Mesendoderm (in vitro differentiated cells): Measurements from ENCODE around the gene OR14A16.

Experiments
- DNase-seq: peaks from one replicate; pipeline ENCODE4 v3.0.0; 2013
- H2AK5ac ChIP-seq: 2 replicates; pipeline ENCODE4 v1.6.1; 2013; ENCODE audit warnings: low read length, inconsistent platforms
- H2BK120ac ChIP-seq: 2 replicates; pipeline ENCODE4 v1.6.1; 2013; ENCODE audit warnings: low read depth, mild to moderate bottlenecking, low read length, moderate library complexity, mixed read lengths
- H2BK15ac ChIP-seq: replicated peaks from 2 replicates; pipeline ENCODE4 v1.6.1; 2013; ENCODE audit warnings: low read depth, mild to moderate bottlenecking, moderate library complexity
- H2BK5ac ChIP-seq: 2 replicates; pipeline ENCODE4 v1.6.1; 2013; ENCODE audit warnings: low read length, inconsistent platforms
- H3K18ac ChIP-seq: 2 replicates; pipeline ENCODE4 v1.6.1; 2013; ENCODE audit warnings: mild to moderate bottlenecking, low read length, mixed read lengths
- H3K23ac ChIP-seq: one replicate; pipeline ENCODE4 v1.6.1; 2013; ENCODE audit warnings: low read length
- H3K27ac ChIP-seq: 2 replicates; pipeline ENCODE4 v1.5.1; 2013; ENCODE audit warnings: low read depth, mild to moderate bottlenecking, inconsistent platforms, low read length, moderate library complexity
- H3K27me3 ChIP-seq: 2 replicates; pipeline ENCODE4 v1.6.1; 2013; ENCODE audit warnings: low read length, control low read depth, mild to moderate bottlenecking, inconsistent platforms; ENCODE audit not compliant: insufficient read depth, poor library complexity
- H3K36me3 ChIP-seq: 2 replicates; pipeline ENCODE4 v1.6.1; 2013; ENCODE audit warnings: low read length, inconsistent platforms; ENCODE audit not compliant: control insufficient read depth, insufficient read depth
- H3K4ac ChIP-seq: one replicate; pipeline ENCODE4 v1.6.1; 2013; ENCODE audit warnings: low read depth, mild to moderate bottlenecking, low read length, moderate library complexity
- H3K4me1 ChIP-seq: 2 replicates; pipeline ENCODE4 v1.6.1; 2013; ENCODE audit warnings: low read depth, low read length, inconsistent platforms; ENCODE audit not compliant: control insufficient read depth
- H3K4me2 ChIP-seq: 2 replicates; pipeline ENCODE4 v1.6.1; 2013; ENCODE audit warnings: low read length
- H3K4me3 ChIP-seq: 2 replicates; pipeline ENCODE4 v1.5.1; 2013; ENCODE audit warnings: mild to moderate bottlenecking, low read length
- H3K56ac ChIP-seq: one replicate; pipeline ENCODE4 v1.6.1; 2013; ENCODE audit warnings: low read length
- H3K79me1 ChIP-seq: 2 replicates; pipeline ENCODE4 v1.6.1; 2013; ENCODE audit warnings: low read length, inconsistent platforms
- H3K79me2 ChIP-seq: 2 replicates; pipeline ENCODE4 v1.6.1; 2013; ENCODE audit warnings: mild to moderate bottlenecking, low read length; ENCODE audit not compliant: control insufficient read depth, insufficient read depth
- H3K9ac ChIP-seq: 2 replicates; pipeline ENCODE4 v1.6.1; 2013; ENCODE audit warnings: low read length, inconsistent platforms
- H4K5ac ChIP-seq: one replicate; pipeline ENCODE4 v1.6.1; 2013; ENCODE audit warnings: low read length
- H4K8ac ChIP-seq: one replicate; pipeline ENCODE4 v1.6.1; 2013; ENCODE audit warnings: low read depth, mild to moderate bottlenecking, control low read depth, low read length, moderate library complexity
- WGBS: extraction: QIAGEN DNeasy Blood & Tissue Kit; methylation state at CpG from one replicate; pipeline ENCODE4 v1.1.7; 2013; ENCODE audit warnings: low lambda C conversion rate, missing lambda C conversion rate; ENCODE audit not compliant: insufficient coverage; ENCODE audit errors: extremely low coverage; 5-methylcytosine and 5-hydroxymethylcytosine counted together

Gene OR14A16

GRCh38 chr1:247845693-247846017, 21.7 kb upstream of the OR14A16 start:
- no peak overlapping the region for H3K27ac ChIP-seq
- peak overlapping the region; percentile 76 for H3K23ac ChIP-seq
- no peak overlapping the region for H3K4me3 ChIP-seq
- H4K5ac ChIP-seq = no peak overlapping the region
- no CpG with 5 or more reads among the region's 5 CpGs for WGBS
- no peak overlapping the region for H2BK5ac ChIP-seq
- no peak overlapping the region for H3K56ac ChIP-seq
- no peak overlapping the region for H2BK120ac ChIP-seq
- H3K79me1 ChIP-seq = no peaks in the 10 kb centered on the region
- no peak overlapping the region for H4K8ac ChIP-seq
- H2BK15ac ChIP-seq = no peak overlapping the region
- no peak overlapping the region for H2AK5ac ChIP-seq
- H3K27me3 ChIP-seq = no peaks in the 10 kb centered on the region
- no peak overlapping the region for H3K4me2 ChIP-seq
- H3K9ac ChIP-seq = no peak overlapping the region
- no peaks in the 10 kb centered on the region for H3K36me3 ChIP-seq
- no peak for DNase-seq
- no peaks in the 10 kb centered on the region for H3K79me2 ChIP-seq
- H3K18ac ChIP-seq = no peak overlapping the region
- peaks cover 5% of the 10 kb centered on the region for H3K4me1 ChIP-seq
- H3K4ac ChIP-seq = no peak overlapping the region

GRCh38 chr1:247845011-247845692, 21.2 kb upstream of the OR14A16 start:
- Histone ChIP-seq H3K79me1 (no peaks in the 10 kb centered on the region), H2BK120ac (no peak overlapping the region), H3K4me1 (peaks cover 5% of the 10 kb centered on the region), H3K4me3 (no peak overlapping the region), H4K8ac (no peak overlapping the region), H3K27me3 (no peaks in the 10 kb centered on the region), H3K23ac (peak overlapping the region; percentile 76), H3K9ac (no peak overlapping the region), H2BK15ac (no peak overlapping the region), H3K18ac (no peak overlapping the region), H4K5ac (no peak overlapping the region), H2BK5ac (no peak overlapping the region), H2AK5ac (no peak overlapping the region), H3K27ac (no peak overlapping the region), H3K56ac (no peak overlapping the region), H3K79me2 (no peaks in the 10 kb centered on the region), H3K4me2 (no peak overlapping the region), H3K36me3 (no peaks in the 10 kb centered on the region), H3K4ac (no peak overlapping the region)
- DNase-seq = no peak
- no CpG with 5 or more reads among the region's 12 CpGs for WGBS

DNA sequence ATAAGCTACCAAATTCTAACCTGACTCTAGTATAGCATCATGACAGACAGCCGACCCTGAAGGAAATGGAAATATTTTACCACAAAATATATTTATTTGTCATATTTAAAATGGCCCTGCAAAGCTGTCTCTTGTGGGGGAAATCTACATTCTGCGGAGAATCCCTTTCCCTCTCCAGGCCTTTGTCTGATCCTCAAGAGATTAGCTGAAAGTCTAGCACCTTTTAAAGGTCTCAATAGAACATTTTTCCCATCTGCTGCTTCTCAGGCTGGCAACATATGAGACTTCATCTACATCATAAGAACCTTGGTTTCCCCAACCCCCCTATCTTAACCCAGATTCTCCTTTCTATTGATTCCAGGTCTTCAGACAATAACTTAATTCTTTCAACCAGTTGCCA, 19.5 kb upstream of the OR14A16 start:
- no peak overlapping the region for H3K4me2 ChIP-seq
- no peaks in the 10 kb centered on the region for H3K36me3 ChIP-seq
- no peak overlapping the region for H4K5ac ChIP-seq
- H2BK120ac ChIP-seq = no peak overlapping the region
- peaks cover 5% of the 10 kb centered on the region for H3K4me1 ChIP-seq
- no peak overlapping the region for H3K4ac ChIP-seq
- no peak overlapping the region for H3K27ac ChIP-seq
- H3K9ac ChIP-seq = no peak overlapping the region
- H3K79me1 ChIP-seq = no peaks in the 10 kb centered on the region
- peak; percentile 55 for DNase-seq
- H3K79me2 ChIP-seq = no peaks in the 10 kb centered on the region
- H4K8ac ChIP-seq = no peak overlapping the region
- H3K18ac ChIP-seq = no peak overlapping the region
- H2AK5ac ChIP-seq = no peak overlapping the region
- H3K4me3 ChIP-seq = no peak overlapping the region
- no peaks in the 10 kb centered on the region for H3K27me3 ChIP-seq
- no peak overlapping the region for H3K56ac ChIP-seq
- no CpG with 5 or more reads among the region's 2 CpGs for WGBS
- H3K23ac ChIP-seq = no peak overlapping the region
- no peak overlapping the region for H2BK15ac ChIP-seq
- H2BK5ac ChIP-seq = no peak overlapping the region

- Histone ChIP-seq H3K9ac (no peak within 1 kb of the TSS), H3K4me3 (no peak within 1 kb of the TSS), H2AK5ac (no peak within 1 kb of the TSS), H3K4me1 (peaks cover 5% of the 10 kb centered on the region), H3K79me2 (no peaks in the 10 kb centered on the region), H3K4ac (no peak within 1 kb of the TSS), H3K27ac (no peak within 1 kb of the TSS), H3K4me2 (no peak within 1 kb of the TSS), H3K79me1 (no peaks in the 10 kb centered on the region), H3K56ac (no peak within 1 kb of the TSS), H3K23ac (no peak within 1 kb of the TSS), H3K36me3 (no peaks in the 10 kb centered on the region), H4K8ac (no peak within 1 kb of the TSS), H3K18ac (no peak within 1 kb of the TSS), H2BK5ac (no peak within 1 kb of the TSS), H2BK120ac (no peak within 1 kb of the TSS), H4K5ac (no peak within 1 kb of the TSS), H3K27me3 (no peaks in the 10 kb centered on the region), H2BK15ac (no peak within 1 kb of the TSS)
- DNase-seq = no peak
- WGBS = no CpG with 5 or more reads among the region's 2 CpGs
Measured at GRCh38 chr1:247841796-247842195, 17.9 kb upstream of the OR14A16 start, which contains the start of gene OR11L1. OR11L1 (minus strand) TSS chr1:247841896; CDS start chr1:247841896, 0 bp downstream.

DNA sequence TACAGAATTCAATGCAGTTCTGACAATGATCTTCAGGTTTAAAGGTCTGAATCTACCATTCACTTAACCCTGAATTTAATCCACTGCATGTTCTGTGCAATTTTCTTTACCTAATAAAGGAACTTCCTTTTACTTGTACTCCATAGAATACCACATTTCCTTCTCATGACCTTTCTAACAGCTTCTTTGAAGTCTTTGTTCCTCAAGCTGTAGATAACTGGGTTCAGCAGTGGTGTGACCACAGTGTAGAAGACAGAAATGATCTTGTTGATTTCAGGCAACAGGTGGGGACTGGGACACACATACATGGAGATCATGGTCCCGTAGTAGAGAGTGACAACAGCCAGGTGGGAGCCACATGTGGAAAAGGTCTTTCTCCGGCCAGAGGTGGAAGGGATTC, 16.9 kb upstream of the OR14A16 start:
- no peaks in the 10 kb centered on the region for H3K27me3 ChIP-seq
- no peaks in the 10 kb centered on the region for H3K79me1 ChIP-seq
- WGBS = no CpG with 5 or more reads among the region's 2 CpGs
- no peak overlapping the region for H2BK5ac ChIP-seq
- no peak overlapping the region for H3K9ac ChIP-seq
- DNase-seq = no peak
- no peak overlapping the region for H3K23ac ChIP-seq
- H3K18ac ChIP-seq = no peak overlapping the region
- no peaks in the 10 kb centered on the region for H3K36me3 ChIP-seq
- H4K5ac ChIP-seq = no peak overlapping the region
- no peak overlapping the region for H2AK5ac ChIP-seq
- no peak overlapping the region for H3K4me2 ChIP-seq
- no peak overlapping the region for H2BK15ac ChIP-seq
- peaks cover 5% of the 10 kb centered on the region for H3K4me1 ChIP-seq
- no peak overlapping the region for H4K8ac ChIP-seq
- no peak overlapping the region for H3K27ac ChIP-seq
- no peak overlapping the region for H3K56ac ChIP-seq
- H3K79me2 ChIP-seq = no peaks in the 10 kb centered on the region
- H3K4ac ChIP-seq = no peak overlapping the region
- H3K4me3 ChIP-seq = no peak overlapping the region
- no peak overlapping the region for H2BK120ac ChIP-seq

DNA sequence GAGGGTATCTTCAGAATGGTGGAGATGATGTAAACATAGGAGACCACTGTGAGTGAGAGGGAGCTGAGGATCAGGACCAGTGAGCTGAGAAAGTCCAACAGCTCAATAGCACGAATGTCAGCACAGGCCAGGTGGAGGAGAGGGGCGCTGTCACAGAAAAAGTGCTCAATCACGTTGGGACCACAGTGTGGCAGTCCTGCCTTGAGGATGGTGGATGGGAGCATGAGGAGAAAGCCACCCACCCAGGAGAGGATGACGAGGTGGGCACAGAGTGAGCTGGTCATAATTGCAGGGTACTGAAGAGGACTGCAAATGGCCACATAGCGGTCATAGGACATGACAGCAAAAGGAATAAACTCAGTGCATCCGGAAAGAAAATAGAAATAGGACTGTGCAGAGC, 9.7 kb upstream of the OR14A16 start:
- Histone ChIP-seq H3K79me2 (no peaks in the 10 kb centered on the region), H3K4ac (no peak overlapping the region), H2BK120ac (no peak overlapping the region), H3K27ac (no peak overlapping the region), H3K36me3 (no peaks in the 10 kb centered on the region), H3K9ac (no peak overlapping the region), H3K27me3 (no peaks in the 10 kb centered on the region), H4K5ac (no peak overlapping the region), H2BK5ac (no peak overlapping the region), H2BK15ac (no peak overlapping the region), H3K79me1 (no peaks in the 10 kb centered on the region), H3K4me3 (no peak overlapping the region), H3K56ac (no peak overlapping the region), H3K18ac (no peak overlapping the region), H3K4me2 (no peak overlapping the region), H3K23ac (no peak overlapping the region), H4K8ac (no peak overlapping the region), H3K4me1 (no peaks in the 10 kb centered on the region), H2AK5ac (no peak overlapping the region)
- DNase-seq = peak; percentile 52
- no CpG with 5 or more reads among the region's 6 CpGs for WGBS
